NCI-H526 treated with DMSO at 0.1 percent for 48 hours (cell line): ENCODE results near the gene SRRM3.
"Not testable (repeated sequence)": the region's sequence is repeated elsewhere in the genome, so short reads cannot be mapped to it uniquely, and the experiment has no call there.

Source experiments
- DNase-seq: peaks from one replicate; lab custom pipeline; 2025; lab: John Stamatoyannopoulos, UW

The SRRM3 gene

GRCh38 chr7:76265299-76265698 is 63.6 kb downstream of the SRRM3 start:
- DNase-seq, result no peak

DNA sequence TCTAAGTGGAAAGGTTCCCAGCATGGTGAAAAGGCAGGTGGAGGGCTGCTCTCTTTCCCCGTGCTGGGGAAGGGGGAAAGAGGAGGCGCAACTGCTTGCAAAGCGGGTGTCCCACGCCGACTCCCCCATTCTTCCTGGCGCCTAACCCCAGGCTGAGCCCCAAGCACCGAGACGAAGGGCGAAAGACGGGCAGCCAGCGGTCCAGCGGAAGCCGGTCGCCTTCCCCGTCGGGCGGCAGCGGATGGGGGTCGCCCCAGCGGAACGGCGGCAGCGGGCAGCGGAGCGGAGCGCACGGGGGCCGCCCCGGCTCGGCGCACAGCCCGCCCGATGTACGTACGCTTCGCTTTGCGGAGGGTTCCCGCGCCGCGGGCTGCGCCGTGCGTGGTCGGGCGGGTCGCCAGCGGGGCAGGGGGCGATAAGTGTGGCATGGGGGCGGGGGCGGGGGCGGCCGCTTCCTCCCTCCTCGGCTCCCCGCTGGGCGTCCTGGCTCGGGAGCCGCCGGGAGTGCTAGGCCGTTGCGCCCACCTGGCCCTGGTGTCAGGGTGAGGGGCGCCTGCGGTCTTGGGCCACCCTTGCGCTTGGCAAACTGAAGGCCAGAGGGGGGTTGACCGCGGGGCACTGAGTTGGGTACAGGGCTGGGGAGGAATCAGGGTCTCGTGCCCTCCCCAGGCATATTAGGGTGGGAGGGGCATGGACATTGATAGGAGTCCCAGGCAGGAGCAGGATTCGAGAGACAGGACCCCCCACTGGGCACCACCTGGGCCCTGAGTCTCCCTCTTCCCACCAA is 65.6 kb downstream of the SRRM3 start:
- DNase-seq, result no peak

- no peak for DNase-seq
These were observed 66.1 kb downstream of the SRRM3 start for GRCh38 chr7:76267894-76268183.

DNA sequence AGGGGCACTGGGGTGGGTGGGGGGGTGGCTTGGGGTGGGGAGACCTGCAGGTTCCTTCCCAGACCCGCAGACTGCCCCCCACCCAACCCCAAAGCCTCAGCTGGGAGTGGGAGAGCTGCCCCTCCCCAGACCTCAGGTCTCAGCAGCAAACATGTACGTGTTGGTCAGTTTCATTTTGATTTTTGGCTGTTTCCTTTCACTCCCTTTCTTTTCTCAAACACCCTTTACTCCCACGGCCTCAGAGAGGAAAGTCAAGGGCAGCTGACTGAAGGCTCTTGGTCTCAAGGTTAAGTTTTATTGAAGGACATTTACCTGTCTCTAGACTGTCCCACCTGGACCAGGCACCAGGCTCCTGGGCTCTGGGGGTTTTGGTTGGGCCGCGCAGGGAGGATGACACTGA is 66.7 kb downstream of the SRRM3 start:
- no peak for DNase-seq

DNA sequence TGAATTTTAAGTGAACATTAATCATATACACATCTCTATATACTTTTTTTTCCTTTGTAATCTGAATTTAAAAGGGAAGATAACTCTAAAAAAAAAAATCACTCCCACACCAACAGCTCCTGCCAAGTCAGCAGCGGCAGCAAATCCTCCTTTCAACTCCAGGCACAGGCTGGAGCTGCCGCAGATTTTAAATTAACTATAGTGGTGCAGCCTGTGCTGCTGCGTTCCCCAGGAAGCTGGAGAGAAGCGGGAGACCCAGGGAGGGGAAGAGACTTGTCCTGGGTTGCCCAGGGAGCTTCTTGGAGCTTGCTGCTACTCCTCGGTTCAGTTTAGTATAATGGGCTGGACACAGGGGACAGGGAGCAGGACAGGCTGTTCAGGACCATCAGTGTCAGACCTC is 68.2 kb downstream of the SRRM3 start:
- no peak for DNase-seq

DNA sequence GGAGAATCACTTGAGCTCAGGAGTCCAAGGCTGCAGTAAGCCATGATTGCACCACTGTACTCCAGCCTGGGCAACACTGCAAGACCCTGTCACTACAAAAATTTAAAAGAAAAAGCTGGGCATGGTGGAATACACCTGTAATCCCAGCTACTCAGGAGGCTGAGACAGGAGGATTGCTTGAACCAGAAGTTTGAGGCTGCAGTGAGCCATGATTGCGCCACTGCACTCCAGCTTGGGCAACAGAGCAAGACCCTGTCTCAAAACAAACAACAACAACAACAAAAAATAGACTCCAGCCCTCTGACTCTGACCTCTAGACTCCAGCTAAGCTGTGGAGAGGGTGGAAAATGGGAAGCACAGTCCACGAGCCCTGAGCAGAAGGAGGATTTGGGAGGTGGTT is 69.7 kb downstream of the SRRM3 start:
- DNase-seq, result not testable (repeated sequence)

DNA sequence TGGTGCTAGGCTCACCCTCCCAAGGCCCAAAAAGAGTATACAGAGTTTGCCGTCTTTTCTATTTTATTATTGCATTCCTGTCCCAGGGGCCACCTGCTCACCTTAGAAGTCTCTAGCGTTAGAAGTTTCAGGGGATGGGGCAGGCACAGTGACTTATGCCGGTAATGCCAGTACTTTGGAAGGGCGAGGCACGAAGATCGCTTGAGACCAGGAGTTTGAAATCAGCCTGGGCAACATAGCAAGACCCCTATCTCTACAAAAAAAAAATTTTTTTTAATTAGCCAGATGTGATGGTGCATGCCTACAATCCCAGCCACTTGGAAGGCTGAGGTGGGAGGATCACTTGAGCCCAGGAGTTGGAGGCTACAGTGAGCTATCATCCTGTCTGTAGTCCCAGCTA is 70.4 kb downstream of the SRRM3 start:
- DNase-seq, result no peak

GRCh38 chr7:76272851-76273497 is 71.3 kb downstream of the SRRM3 start:
- no peak for DNase-seq

- DNase-seq, result no peak
These were observed 71.8 kb downstream of the SRRM3 start for GRCh38 chr7:76273503-76273902.

- DNase-seq, result no peak
These were observed 76.8 kb downstream of the SRRM3 start for GRCh38 chr7:76278540-76278939.

DNA sequence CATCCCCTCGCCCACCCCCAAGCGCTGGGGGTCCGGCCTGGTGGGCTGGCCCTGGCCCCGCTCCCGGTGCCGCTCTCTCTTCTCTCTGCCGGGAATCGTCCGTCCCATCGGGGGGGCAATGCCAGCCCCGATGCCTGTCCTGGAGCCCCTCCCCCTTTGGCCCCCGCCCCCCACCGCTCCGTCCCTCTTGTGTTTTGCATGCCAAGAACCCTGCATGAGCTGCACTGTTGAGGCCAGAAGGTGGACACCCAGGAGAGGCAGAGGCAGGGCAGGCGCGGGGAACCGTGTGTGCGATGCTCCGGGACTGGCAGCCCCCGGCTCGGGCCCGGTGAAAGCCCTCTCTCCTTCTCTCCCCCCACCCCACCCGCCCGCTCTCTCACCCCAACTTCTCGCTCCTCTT is 78.7 kb downstream of the SRRM3 start:
- DNase-seq, result no peak

DNA sequence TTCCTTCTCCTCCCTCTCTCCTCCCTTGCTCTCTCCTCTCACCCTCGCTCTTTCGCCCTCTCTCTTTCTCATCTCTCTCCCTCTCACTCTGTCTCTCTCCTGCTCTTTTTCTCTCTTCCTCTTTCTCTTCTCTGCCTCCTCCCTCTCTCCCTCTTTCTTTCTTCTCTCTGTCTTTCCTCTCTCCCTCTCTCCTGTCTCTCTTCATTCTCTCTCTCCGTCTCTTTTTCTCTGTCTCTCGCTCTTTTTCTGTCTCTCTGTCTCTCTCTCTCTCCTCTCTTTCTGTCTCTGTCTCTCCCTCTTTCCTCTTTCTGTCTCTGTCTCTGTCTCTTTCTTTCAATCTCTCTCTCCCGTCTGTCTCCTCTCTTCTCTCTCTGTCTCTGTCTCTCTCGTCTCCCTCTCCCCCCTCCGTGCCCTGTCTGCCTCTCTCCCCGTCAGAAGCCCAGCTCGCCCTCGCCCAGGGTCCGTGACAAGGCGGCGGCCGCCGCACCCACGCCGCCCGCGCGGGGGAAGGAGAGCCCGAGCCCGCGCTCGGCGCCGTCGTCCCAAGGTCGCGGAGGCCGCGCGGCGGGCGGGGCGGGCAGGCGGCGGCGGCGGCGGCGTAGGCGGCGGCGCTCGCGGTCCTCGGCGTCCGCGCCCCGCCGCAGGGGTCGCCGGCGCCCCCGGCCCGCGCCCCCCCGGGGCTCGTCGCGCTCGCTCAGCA is 79.5 kb downstream of the SRRM3 start:
- DNase-seq, result no peak

DNA sequence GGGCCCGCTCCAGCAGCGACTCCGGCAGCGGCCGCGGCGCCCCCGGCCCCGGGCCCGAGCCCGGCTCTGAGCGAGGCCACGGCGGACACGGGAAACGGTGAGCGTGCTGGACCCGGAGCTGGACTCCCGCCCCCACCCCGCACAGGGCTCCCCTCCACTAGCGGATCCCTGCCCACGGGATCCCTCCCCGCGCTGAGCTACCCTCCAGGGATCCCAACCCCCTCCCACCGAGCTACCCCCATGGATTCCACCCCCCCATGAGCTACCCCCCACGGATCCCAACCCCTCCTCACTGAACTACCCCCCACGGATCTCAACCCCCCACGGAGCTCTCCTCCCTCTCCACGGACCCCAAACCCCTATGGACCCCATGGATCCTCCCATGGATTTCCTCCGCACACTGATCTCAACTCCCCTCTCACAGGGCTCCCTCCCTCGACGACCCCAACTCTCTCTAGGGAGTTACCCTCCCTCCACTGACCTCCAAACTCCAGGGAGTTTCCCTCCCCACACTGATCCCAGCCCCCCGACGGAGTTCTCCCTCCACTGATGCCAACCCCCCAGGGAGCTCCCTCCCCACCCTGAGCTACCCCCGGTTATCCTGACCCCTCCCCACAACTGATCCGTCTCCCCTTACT is 80.1 kb downstream of the SRRM3 start:
- no peak for DNase-seq

DNA sequence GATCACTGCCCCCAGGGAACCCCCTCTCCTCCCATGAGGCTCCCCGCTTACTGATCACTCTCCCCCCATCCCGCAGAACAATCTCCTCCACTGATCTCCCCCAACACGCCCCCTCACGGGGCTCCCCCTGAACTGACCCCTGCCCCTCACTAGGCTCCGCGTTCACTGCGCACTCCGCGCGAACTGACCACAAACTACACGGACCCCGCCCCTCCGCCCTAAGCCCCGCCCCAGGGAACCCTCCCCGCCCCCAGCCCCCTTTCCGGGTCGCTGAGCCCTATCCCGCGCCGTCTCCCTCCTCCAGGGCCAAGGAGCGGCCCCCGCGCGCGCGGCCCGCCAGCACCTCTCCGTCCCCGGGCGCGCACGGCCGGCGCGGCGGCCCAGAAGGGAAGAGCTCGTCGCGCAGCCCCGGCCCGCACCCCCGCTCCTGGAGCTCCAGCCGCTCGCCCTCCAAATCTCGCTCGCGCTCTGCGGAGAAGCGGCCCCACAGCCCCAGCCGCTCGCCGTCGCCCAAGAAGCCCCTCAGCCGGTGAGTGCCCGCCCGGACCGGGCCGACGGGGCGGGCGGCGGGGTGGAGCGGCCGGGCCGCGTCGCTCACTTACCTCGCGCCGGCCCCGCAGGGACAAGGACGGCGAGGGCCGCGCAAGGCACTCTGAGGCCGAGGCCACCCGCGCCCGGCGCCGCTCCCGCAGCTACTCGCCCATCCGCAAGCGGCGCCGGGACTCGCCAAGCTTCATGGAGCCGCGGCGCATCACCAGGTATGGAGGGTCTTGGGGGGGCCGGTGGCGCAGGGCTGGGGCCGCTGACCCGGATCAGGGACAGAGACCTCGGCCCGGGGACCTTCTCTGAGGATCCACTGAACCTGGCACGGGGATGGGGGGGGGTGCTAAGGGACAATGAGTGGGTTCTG is 80.9 kb downstream of the SRRM3 start:
- DNase-seq, result no peak

DNA sequence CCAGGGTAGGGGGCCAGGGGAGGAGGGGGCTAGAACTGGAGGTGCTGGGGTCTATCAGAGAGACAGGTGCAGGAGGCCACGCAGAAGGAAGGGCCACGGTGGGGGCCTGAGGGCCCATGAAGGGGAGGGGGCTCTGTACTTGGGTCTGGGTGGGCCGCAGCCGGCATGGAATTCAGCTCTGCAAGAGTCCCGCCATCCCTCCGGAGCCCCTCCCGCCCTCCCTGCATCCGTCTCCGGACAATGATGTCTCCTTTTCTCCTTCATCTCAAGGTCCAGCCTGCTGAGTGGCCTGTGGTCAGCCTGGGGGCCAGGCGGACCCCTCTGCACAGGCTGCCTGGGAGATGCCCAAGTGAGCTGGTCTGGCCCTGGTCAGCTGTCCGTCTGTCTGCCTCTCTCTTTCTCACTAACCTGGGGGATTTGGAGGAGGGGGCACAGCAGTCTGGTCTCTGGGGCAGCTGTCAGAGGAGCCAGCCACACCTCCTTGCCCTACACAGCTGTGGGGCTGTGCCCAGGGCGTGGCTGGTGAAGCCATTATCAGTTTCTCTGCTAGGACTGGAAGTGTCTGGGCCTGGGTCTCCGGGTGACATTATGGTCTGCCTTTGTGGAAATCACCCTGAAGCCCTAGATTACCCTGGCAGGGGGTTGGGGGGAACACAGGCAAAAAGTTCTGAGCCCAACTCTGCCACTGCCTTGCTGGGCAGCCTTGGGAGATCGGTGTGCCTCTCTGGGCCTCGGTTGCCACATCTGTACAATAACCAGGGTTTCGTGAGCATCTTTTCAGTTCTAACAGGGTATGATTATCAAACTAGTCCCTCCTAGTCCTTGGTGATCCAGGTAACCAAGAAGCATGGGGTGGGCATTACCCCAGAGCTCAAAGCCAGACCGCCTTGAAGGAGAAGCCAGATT is 81.8 kb downstream of the SRRM3 start:
- DNase-seq, result no peak

- DNase-seq, result no peak
These were observed 84.1 kb downstream of the SRRM3 start for GRCh38 chr7:76285604-76286374.

DNA sequence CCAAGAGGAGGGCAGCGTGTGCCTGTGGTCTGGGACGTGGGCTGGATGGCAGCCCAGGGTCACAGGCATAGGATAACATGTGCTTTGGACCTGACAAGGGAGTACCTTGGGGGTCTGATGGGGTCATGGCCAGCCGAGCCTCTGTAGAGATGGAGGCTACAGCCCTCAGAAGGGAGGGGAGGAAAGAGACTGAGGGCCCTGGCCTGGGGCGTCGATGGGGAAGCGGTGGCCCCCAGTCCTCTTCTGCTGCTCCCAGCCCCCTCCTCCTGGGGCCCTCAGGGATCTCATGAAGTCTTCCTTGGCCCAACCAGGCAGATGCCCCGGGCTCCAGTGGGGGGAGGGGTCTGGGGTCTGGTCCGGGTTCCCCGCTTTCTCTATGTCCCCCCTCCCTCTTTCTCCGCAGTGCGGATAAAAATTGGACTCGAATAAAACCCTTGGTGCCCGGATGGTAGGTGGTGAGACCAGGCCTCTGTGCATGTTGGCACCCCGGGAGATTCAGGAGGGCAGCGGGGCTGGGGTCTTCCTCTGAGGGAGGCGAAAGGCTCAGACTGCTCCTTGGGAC is 85.2 kb downstream of the SRRM3 start:
- no peak for DNase-seq

DNA sequence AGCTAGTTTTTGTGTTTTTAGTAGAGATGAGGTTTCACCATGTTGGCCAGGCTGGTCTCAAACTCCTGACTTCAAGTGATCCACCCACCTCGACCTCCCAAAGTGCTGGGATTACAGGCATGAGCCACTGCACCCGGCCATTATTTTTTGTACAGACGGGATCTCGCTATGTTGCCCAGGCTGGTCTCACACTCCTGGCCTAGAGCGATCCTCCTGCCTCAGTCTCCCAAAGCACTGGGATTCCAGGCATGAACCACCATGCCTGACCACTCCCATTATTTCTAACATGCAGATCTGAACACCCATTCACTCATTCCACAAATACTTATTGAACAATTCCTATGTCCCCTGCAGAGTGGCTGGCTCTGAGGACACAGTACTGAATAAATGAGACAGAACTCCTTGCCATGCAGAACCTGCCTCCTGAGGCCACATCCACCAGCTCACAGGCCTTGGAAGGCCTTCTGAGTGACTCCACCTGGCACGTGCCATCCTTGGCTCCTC is 89.2 kb downstream of the SRRM3 start:
- DNase-seq, result not testable (repeated sequence)
